ENCODE measurements around the gene MYH7.
"Not testable (repeated sequence)": the region's sequence is repeated elsewhere in the genome, so short reads cannot be mapped to it uniquely, and the experiment has no call there.

Gene MYH7

DNA sequence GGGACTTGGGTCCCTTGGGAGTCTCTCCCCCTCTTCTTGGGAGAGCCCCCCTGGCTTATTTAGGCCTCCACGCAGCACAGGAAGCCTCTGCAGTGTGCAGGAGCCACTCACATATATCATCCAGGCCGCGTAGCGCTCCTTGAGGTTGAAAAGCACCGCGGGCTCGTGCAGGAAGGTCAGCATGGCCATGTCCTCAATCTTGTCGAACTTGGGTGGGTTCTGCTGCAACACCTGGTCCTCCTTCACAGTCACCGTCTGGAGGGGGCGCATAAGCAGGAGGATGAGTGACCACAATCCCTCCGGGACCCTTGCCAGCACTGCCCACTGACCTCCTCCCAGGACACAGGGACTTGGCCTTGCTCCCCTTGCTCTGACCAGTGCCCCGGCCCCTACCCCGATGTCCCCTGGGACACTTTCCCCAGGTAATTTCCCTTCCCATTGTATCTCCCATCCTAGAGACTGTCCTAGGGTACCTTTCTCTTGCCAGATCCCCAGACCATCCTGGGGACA lies 29.9 kb downstream of the MYH7 start:
- TF ChIP-seq, protein P1, sequence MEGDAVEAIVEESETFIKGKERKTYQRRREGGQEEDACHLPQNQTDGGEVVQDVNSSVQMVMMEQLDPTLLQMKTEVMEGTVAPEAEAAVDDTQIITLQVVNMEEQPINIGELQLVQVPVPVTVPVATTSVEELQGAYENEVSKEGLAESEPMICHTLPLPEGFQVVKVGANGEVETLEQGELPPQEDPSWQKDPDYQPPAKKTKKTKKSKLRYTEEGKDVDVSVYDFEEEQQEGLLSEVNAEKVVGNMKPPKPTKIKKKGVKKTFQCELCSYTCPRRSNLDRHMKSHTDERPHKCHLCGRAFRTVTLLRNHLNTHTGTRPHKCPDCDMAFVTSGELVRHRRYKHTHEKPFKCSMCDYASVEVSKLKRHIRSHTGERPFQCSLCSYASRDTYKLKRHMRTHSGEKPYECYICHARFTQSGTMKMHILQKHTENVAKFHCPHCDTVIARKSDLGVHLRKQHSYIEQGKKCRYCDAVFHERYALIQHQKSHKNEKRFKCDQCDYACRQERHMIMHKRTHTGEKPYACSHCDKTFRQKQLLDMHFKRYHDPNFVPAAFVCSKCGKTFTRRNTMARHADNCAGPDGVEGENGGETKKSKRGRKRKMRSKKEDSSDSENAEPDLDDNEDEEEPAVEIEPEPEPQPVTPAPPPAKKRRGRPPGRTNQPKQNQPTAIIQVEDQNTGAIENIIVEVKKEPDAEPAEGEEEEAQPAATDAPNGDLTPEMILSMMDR (IDR thresholded peaks at IDR 0.05; ENCODE audit: insufficient read depth, missing control alignments), result no peak
- no peak for FAIRE-seq
- no peak for DNase-seq (ENCODE audit: insufficient read length, low spot score)

DNA sequence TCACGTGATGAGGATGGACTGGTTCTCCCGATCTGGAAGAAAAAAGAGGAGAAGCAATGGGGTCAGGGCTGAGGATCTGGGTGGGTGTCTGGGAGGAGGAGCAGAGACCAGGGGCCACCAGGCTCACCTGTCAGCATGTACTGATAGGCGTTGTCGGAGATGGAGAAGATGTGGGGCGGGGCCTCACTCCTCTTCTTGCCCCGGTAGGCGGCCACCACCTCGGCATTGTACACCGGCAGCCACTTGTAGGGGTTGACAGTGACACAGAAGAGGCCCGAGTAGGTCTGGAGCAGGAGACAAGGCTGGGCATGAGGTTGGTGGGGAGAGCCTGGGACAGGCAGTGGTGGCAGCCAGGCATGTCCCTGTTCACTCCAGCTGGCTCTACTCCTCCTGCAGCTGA lies 30.4 kb downstream of the MYH7 start:
- no peak for DNase-seq (ENCODE audit: insufficient read length, low spot score)
- FAIRE-seq, result no peak
- TF ChIP-seq, protein P1 (IDR thresholded peaks at IDR 0.05; ENCODE audit: insufficient read depth, missing control alignments), result no peak

DNA sequence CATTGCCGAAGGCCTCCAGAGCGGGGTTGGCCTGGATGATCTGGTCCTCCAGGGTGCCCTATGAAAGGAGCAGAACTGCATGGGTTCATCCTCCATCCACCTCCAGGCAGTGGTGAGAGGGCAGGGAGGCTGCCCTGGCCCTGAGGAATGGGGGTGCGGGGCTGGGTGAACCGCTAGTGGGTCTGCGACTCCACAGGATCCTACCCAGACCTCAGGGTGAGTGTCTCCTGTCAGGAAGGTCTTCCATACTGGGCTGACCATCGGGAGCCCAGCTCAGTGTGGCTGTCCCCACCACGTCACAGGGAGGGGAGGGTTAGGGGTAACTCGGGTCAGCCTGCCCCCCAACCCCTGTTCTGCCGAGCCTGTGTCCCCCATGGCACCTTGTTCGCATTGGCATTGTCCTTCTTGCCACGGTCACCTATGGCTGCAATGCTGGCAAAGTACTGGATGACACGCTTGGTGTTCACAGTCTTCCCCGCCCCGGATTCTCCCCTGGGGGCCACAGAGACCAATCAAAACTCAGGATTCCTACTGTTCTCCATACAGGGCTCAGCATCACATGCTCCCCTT lies 31.0 kb downstream of the MYH7 start:
- FAIRE-seq (no peak), DNase-seq (ENCODE audit: insufficient read length, low spot score) (no peak)
- TF ChIP-seq, protein P1 (IDR thresholded peaks at IDR 0.05; ENCODE audit: insufficient read depth, missing control alignments), result no peak

DNA sequence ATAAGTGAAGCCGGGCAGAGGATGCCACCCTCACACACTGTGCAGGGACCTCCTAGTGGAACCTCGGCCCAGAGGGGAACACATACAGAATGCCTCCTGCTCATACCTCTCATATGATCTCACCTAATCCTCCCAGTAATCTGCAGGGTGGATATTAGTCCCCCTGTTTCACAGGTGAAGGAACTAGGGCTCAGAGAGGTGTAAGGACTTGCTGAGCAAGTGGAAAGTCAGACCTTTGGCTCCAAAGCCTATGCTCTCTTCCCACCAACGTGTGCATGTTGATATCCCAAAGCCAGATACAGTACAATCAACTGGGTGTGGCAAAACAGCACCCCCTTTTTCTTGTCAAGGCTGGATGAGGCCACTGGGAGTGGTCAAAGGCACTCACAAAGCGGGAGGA lies 31.6 kb downstream of the MYH7 start:
- DNase-seq (ENCODE audit: insufficient read length, low spot score) (no peak), FAIRE-seq (no peak)
- TF ChIP-seq, protein P1 (IDR thresholded peaks at IDR 0.05; ENCODE audit: insufficient read depth, missing control alignments), result no peak

DNA sequence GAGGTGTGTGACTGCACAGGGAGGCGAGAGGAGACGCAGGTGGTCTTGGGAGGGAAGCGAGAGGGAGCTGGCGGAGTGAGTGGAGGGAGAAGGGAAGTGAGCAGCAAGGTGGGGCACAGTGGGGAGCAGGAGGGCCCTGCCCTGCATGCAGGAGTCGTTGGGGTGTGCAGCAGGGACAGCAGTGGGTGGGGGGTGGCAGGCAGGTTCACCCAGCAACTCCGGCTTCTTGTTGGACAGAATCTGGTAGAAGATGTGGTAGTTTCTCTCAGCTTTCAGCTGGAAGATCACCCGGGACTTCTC lies 32.4 kb downstream of the MYH7 start:
- FAIRE-seq (no peak), DNase-seq (ENCODE audit: insufficient read length, low spot score) (no peak)
- TF ChIP-seq, protein P1 (IDR thresholded peaks at IDR 0.05; ENCODE audit: insufficient read depth, missing control alignments), result no peak

DNA sequence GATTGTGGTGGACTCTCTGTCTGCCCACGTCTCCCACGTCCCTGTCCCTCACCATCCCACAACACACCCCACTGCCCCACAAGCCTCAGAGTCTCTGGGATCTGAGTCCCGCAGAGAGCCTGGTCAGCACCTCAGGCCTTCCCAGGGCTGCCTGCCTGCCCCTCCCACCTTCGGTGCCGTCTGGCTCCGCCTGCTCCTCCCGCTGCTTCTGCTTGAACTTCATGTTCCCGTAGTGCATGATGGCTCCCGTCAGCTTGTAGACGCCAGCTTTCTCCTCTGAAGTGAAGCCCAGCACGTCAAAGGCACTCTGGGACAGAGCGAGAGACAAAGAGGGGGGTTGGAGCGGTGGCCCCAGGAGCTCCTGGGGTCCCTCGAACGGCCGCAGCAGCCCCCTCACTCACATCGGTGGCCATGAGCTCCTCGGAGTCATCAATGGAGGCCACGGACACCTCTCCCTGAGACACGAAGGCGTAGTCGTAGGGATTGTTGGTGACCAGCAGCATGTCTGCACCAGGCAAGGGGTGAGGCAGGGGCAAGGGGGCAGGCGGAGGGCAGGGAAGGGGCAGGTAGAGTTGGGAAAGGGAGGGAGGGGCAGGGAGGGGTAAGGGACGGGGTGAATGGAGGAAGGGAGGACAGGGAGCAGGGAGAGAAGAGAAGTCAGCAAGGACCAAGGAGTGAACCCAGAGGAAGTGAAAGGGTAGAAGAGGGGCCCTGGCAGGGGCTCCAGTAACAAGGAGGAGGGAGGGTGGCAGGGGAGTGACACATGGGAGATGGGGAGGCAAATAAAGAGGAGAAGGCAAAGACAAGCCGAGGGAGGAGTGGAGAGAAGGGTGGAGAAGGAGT lies 32.9 kb downstream of the MYH7 start:
- FAIRE-seq (no peak), DNase-seq (ENCODE audit: insufficient read length, low spot score) (no peak)
- TF ChIP-seq, protein P1 (IDR thresholded peaks at IDR 0.05; ENCODE audit: insufficient read depth, missing control alignments), result no peak

DNA sequence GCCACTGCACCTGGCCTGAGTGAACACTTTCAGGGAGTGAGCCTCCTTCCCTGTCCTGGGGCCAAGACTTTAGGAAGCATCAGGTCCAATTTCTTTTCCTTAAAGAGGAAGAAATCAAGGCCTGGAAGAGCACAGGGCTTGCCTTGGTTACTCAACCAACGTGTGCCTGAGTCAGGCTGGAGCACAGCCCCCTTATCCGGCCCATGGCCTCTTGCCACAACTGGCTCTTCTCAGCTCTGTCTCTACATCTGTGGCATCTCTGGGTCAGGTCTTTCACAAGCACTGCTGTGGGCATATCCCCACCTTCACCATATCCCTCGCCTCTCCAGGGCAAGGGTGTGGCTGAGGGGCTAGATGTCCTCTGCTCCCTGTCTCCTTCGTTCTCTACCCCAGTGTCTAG lies 34.2 kb downstream of the MYH7 start:
- DNase-seq (ENCODE audit: insufficient read length, low spot score) (no peak), FAIRE-seq (no peak)
- TF ChIP-seq, protein P1 (IDR thresholded peaks at IDR 0.05; ENCODE audit: insufficient read depth, missing control alignments), result no peak

DNA sequence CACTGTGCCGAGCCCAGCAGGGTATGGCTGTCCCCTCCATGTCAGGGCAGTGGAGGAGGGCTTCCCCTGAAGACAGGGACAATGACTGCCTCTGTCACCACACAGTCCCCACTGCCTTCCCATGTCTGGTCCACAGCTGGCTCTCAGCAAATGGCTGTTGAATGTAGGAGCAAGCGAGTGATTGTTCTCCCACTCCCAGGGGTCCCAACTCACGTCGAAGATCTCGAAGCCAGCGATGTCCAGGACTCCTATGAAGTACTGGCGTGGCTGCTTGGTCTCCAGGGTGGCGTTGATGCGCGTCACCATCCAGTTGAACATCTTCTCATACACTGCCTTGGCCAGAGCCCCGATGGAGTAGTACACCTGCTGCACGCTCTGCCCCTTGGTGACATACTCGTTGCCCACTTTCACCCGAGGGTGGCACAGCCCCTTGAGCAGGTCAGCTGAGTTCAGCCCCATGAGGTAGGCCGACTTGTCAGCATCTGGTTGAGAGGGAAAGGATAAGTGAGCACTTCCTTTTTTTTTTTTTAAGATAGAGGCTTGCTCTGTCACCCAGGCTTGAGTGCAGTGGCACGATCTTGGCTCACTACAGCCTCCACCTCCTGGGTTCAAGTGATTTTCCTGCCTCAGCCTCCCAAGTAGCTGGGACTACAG lies 34.8 kb downstream of the MYH7 start:
- DNase-seq (ENCODE audit: insufficient read length, low spot score); FAIRE-seq: not testable (repeated sequence)
